K562 (cell line): ENCODE data around the gene HPS4. TPM values are rescaled to one million over a fixed set of nuclear protein-coding genes. Genes with fewer than 3 reads are reported as not detected.

ENCODE experiments used
- ATAC-seq: fragments of 200-7000 bp; cut with Tn5 transposase; 3 replicates; pipeline ENCODE4 v1.9.1; 2020; ENCODE audit warnings: moderate library complexity
- BruUV-seq: library from RNA; stranded (reverse); fragments of 400-500 nt; replicated peaks from 2 replicates; lab custom pipeline; 2021; lab: Mats Ljungman, UMichigan
- CTCF ChIA-PET: fragments of 300-600 bp; formaldehyde crosslinking; extraction: SDS; loops from one replicate; lab custom pipeline; 2021; ENCODE audit warnings: low intra/inter-chr PET ratio; lab: Yijun Ruan, JAX
- POLR2A ChIA-PET: fragments of 300-600, 350-650 bp; sonication (Branson Sonifier 250); formaldehyde crosslinking; extraction: SDS; loops from one replicate; lab custom pipeline; 2021; ENCODE audit warnings: antibody characterized with exemption, inconsistent platforms; lab: Yijun Ruan, JAX
- DNase-seq, 4 experiments: peaks; one replicate each; pipeline versions ENCODE4 v3.0.0 to v3.0.0-alpha.2; 2011 to 2018; ENCODE audit warnings: low spot score in 3 of 4, mixed read lengths in 3 of 4; ENCODE audit errors: extremely low read depth in 1 of 4
- FAIRE-seq: peaks from 2 replicates; lab custom pipeline; 2011; peaks lifted over from hg19 to GRCh38; lab: Jason Lieb, UNC
- H2AFZ ChIP-seq: 2 replicates; pipeline ENCODE4 v1.6.0; 2011; ENCODE audit warnings: low read depth, low read length, control low read depth, inconsistent platforms
- H3K27ac ChIP-seq: fragments of 200-600 bp; 3 replicates; pipeline ENCODE4 v1.8.0; 2011; ENCODE audit warnings: low read depth, mild to moderate bottlenecking, control low read depth, inconsistent platforms, low read length, moderate library complexity, mixed read lengths; ENCODE audit errors: extremely low read depth
- H3K27me3 ChIP-seq, 2 experiments: fragments of 300-600 bp in 1 of 2; 2 replicates in 1 of 2; 3 replicates in 1 of 2; pipeline versions ENCODE4 v1.6.0 to v1.8.0; 2011; ENCODE audit warnings: inconsistent platforms in 2 of 2, low read length in 2 of 2, mild to moderate bottlenecking in 1 of 2, mixed read lengths in 1 of 2, moderate library complexity in 1 of 2; ENCODE audit not compliant: control insufficient read depth in 2 of 2, insufficient read depth in 2 of 2
- H3K36me3 ChIP-seq: fragments of 300-600 bp; 3 replicates; pipeline ENCODE4 v1.8.0; 2011; ENCODE audit warnings: mild to moderate bottlenecking, low read length, inconsistent platforms; ENCODE audit not compliant: control insufficient read depth, insufficient read depth
- H3K4me1 ChIP-seq, 2 experiments: fragments of 200-600 bp in 1 of 2; replicated peaks in 1 of 2; 2 replicates in 1 of 2; 3 replicates in 1 of 2; pipeline versions ENCODE4 v1.5.1 to v1.8.0; 2011; ENCODE audit warnings: inconsistent platforms in 2 of 2, low read length in 2 of 2, mild to moderate bottlenecking in 1 of 2, mixed read lengths in 1 of 2, moderate library complexity in 1 of 2; ENCODE audit not compliant: control insufficient read depth in 2 of 2, insufficient read depth in 2 of 2
- H3K4me2 ChIP-seq: 2 replicates; pipeline ENCODE4 v1.6.1; 2011; ENCODE audit warnings: low read length, control low read depth, inconsistent platforms, mixed read lengths; ENCODE audit not compliant: insufficient read depth
- H3K4me3 ChIP-seq: fragments of 200-600 bp; sonication (generic), shearing (Covaris generic); 2 replicates; pipeline ENCODE4 v1.5.1; 2016; ENCODE audit warnings: control low read depth, inconsistent platforms
- H3K79me2 ChIP-seq: fragments of 200-600 bp; 3 replicates; pipeline ENCODE4 v1.8.0; 2011; ENCODE audit warnings: low read length, inconsistent platforms; ENCODE audit not compliant: control insufficient read depth, insufficient read depth
- H3K9ac ChIP-seq, 2 experiments: 2 replicates each; pipeline versions ENCODE4 v1.6.0 to v1.6.1; 2011; ENCODE audit warnings: low read depth in 2 of 2, low read length in 2 of 2, control low read depth in 1 of 2, inconsistent platforms in 1 of 2, mild to moderate bottlenecking in 1 of 2, mixed read lengths in 1 of 2; ENCODE audit not compliant: insufficient read depth in 1 of 2
- H3K9me1 ChIP-seq: one replicate; pipeline ENCODE4 v1.6.0; 2011; ENCODE audit warnings: inconsistent platforms, mild to moderate bottlenecking, low read length, moderate library complexity; ENCODE audit not compliant: control insufficient read depth, insufficient read depth
- H3K9me3 ChIP-seq: replicated peaks from 2 replicates; pipeline ENCODE4 v1.5.1; 2011; ENCODE audit warnings: low read depth, low read length, inconsistent platforms; ENCODE audit not compliant: control insufficient read depth, insufficient read depth
- H4K20me1 ChIP-seq: replicated peaks from 2 replicates; pipeline ENCODE4 v1.6.1; 2011; ENCODE audit warnings: low read length, inconsistent platforms, mixed read lengths; ENCODE audit not compliant: control insufficient read depth, insufficient read depth
- ATF1 ChIP-seq, 2 experiments: fragments of 450-650 bp in 1 of 2; IDR thresholded peaks; 2 replicates each; pipeline ENCODE4 v1.6.1; 2016; ENCODE audit warnings: missing compliant biosample characterization in 1 of 2, missing genetic modification characterization in 1 of 2
- DNMT1 ChIP-seq: fragments of 450-650 bp; IDR thresholded peaks from 2 replicates; pipeline ENCODE4 v1.6.1; 2016; ENCODE audit warnings: antibody characterized with exemption, mild to moderate bottlenecking
- MEF2D ChIP-seq: conservative IDR thresholded peaks from 2 replicates; pipeline ENCODE4 v1.6.1; 2016; ENCODE audit warnings: low read depth, missing genetic modification characterization, missing compliant biosample characterization
- REST ChIP-seq, 2 experiments: fragments of 450-650 bp; formaldehyde crosslinking in 1 of 2; IDR thresholded peaks; 2 replicates each; pipeline versions ENCODE4 v1.4.0 to v1.6.1; 2014 to 2020; ENCODE audit warnings: mild to moderate bottlenecking in 2 of 2, borderline replicate concordance in 1 of 2, low read depth in 1 of 2
- RREB1 ChIP-seq: fragments of 250-450 bp; sonication (Bioruptor Pico); IDR thresholded peaks from 2 replicates; pipeline ENCODE4 v1.4.0; 2020
- ZNF239 ChIP-seq: fragments of 250-450 bp; sonication (Bioruptor Pico); IDR thresholded peaks from 2 replicates; pipeline ENCODE4 v1.4.0; 2020; ENCODE audit warnings: mild to moderate bottlenecking
- WGBS: fragments of 100-300 bp; shearing (Covaris generic); methylation state at CpG from one replicate; pipeline ENCODE4 v1.1.6; 2016; ENCODE audit warnings: low coverage, mixed read lengths; ENCODE audit not compliant: insufficient coverage; ENCODE audit errors: missing lambda C conversion rate; 5-methylcytosine and 5-hydroxymethylcytosine counted together
- in situ Hi-C: fragments of 300-500 bp; cut with MboI; formaldehyde crosslinking; loops from 4 replicates; pipeline ENCODE4 v1.15.0; 2018; ENCODE audit warnings: inconsistent platforms, mixed read lengths
- intact Hi-C: fragments of 100-400 bp; cut with micrococcal nuclease; formaldehyde crosslinking; loops from 2 replicates; pipeline ENCODE4 v1.14.2; 2022
- polyA plus RNA-seq, 8 experiments: library from polyadenylated mRNA; depleted of rRNA in 4 of 8; stranded (reverse) in 5 of 8; unstranded in 3 of 8; fragments of >200 nt; fragmentation: Nextera tagmentation in 2 of 8; fragmentation: Illumina TruSeq in 1 of 8; extraction: Ambion mirVana in 2 of 8; extraction: Trizol in 1 of 8; gene quantifications; 2 replicates each; pipeline versions ENCODE4 v1.2.1 to v1.2.3, GENCODE V29; 2011 to 2014; ENCODE audit warnings: inconsistent platforms in 1 of 8, missing spikeins in 1 of 8
- total RNA-seq, 7 experiments: library from RNA; depleted of rRNA in 6 of 7; stranded (reverse); fragments of >200 nt in 6 of 7; fragmentation: Illumina TruSeq in 2 of 7; extraction: Trizol in 2 of 7; gene quantifications; 2 replicates each; pipeline versions ENCODE4 v1.2.1 to v1.2.3, GENCODE V29; 2011 to 2021; ENCODE audit warnings: low replicate concordance in 1 of 7

HPS4 gene
- total and polyA plus RNA-seq, 9 of the 15 experiments (the other 6 are each of a cell fraction or from before 2014, with no cell fraction given) = 12.8 to 29.2 (median 25.3) TPM

GRCh38 chr22:26445577-26446275 is 37.9 kb downstream of the HPS4 start:
- intact Hi-C loops = no loop called here
- no TSS peak for BruUV-seq
- Histone ChIP-seq H3K27ac (no peak overlapping the region), H2AFZ (no peak overlapping the region), H4K20me1 (no peaks in the 10 kb centered on the region), H3K27me3 (no peaks in the 10 kb centered on the region), H3K79me2 (no peaks in the 10 kb centered on the region), H3K4me2 (no peak overlapping the region), H3K36me3 (no peaks in the 10 kb centered on the region; the same call in 2 of the 3 replicates), H3K9me3 (no peaks in the 10 kb centered on the region), H3K4me3 (no peak overlapping the region), H3K9ac (no peak overlapping the region), H3K9me1 (no peaks in the 10 kb centered on the region), H3K4me1 (peaks cover 0 to 3% of the 10 kb centered on the region in 2 experiments; a peak in 3 of 5 replicates)
- DNase-seq = no peak
- ATAC-seq = no peak
- 45% methylated on average over 9 of the region's 15 CpGs for WGBS
- POLR2A ChIA-PET = interaction anchor here (1.0 kb wide), 1 partner anchor 44 kb away, joined by 3 read pairs; no protein-coding TSS in a partner anchor
- in situ Hi-C loops = no loop called here
- no peak for FAIRE-seq
- CTCF ChIA-PET = no interaction called here
- TF ChIP-seq ATF1 (CRISPR knock-in tag; IDR thresholded peaks at IDR 0.05) (no peak), ATF1 (tag; IDR thresholded peaks at IDR 0.05) (no peak), RREB1 (CRISPR knock-in tag) (no peak), ZNF239 (CRISPR knock-in tag) (no peak), REST (IDR thresholded peaks at IDR 0.05; ENCODE audit: borderline replicate concordance) (no peak), REST (CRISPR knock-in tag; IDR thresholded peaks at IDR 0.05; ENCODE audit: low read depth) (no peak), MEF2D (no peak), DNMT1 (no peak)
